HL-60 (cell line): Measurements from ENCODE around the gene CLSTN2.

Experiments
- POLR2AphosphoS5 ChIP-seq: IDR thresholded peaks from 2 replicates; pipeline ENCODE4 v1.6.1; 2012; ENCODE audit warnings: low read depth
- TF ChIP-seq, protein P1 (sequence below): IDR thresholded peaks from one replicate; pipeline ENCODE4 v1.5.1; 2011; ENCODE audit warnings: low read length, control low read depth, inconsistent platforms; ENCODE audit not compliant: insufficient read depth

- TF ChIP-seq, protein P1, sequence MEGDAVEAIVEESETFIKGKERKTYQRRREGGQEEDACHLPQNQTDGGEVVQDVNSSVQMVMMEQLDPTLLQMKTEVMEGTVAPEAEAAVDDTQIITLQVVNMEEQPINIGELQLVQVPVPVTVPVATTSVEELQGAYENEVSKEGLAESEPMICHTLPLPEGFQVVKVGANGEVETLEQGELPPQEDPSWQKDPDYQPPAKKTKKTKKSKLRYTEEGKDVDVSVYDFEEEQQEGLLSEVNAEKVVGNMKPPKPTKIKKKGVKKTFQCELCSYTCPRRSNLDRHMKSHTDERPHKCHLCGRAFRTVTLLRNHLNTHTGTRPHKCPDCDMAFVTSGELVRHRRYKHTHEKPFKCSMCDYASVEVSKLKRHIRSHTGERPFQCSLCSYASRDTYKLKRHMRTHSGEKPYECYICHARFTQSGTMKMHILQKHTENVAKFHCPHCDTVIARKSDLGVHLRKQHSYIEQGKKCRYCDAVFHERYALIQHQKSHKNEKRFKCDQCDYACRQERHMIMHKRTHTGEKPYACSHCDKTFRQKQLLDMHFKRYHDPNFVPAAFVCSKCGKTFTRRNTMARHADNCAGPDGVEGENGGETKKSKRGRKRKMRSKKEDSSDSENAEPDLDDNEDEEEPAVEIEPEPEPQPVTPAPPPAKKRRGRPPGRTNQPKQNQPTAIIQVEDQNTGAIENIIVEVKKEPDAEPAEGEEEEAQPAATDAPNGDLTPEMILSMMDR = no peak
- no peak for TF ChIP-seq POLR2AphosphoS5
Observed at GRCh38 chr3:140455521-140456214, 520.7 kb downstream of the CLSTN2 start.
